Sciatic nerve (tissue), 1 donor: ENCODE results near the gene MNX1. TPM values are rescaled to one million over a fixed set of nuclear protein-coding genes. Genes with fewer than 3 reads are reported as not detected.

Experiments
- total RNA-seq: library from RNA; stranded (reverse); fragmentation: NEBNext Ultra II Directional; extraction: Animal tissue kit (Norgen Biotek cat#: 25700); gene quantifications from one replicate; pipeline ENCODE4 v1.2.1, GENCODE V29; 2021
- donor health status: DM: no; HTN: no; CAD: no.

MNX1 gene
- total RNA-seq, 1 donor from 2014 or later: not detected

Other genes starting within 250 kb of the MNX1 start
- gene LMBR1, start 117.5 kb downstream of the MNX1 start, total RNA-seq: 69.7 TPM
- gene NOM1, start 61.0 kb downstream of the MNX1 start, total RNA-seq: 19.3 TPM
- gene UBE3C, start 128.3 kb upstream of the MNX1 start, total RNA-seq: 55.5 TPM